WERI-Rb-1 (cell line): ENCODE results near the gene ATP2B2.

Experiments
- DNase-seq: peaks from one replicate; pipeline ENCODE4 v3.0.0-alpha.2; 2020
- H3K27ac ChIP-seq: fragments of 250-450 bp; sonication (Bioruptor Pico); 2 replicates; pipeline ENCODE4 v1.5.1; 2020; ENCODE audit warnings: mild to moderate bottlenecking, moderate library complexity
- H3K27me3 ChIP-seq: fragments of 250-450 bp; sonication (Bioruptor Pico); 2 replicates; pipeline ENCODE4 v1.5.1; 2021; ENCODE audit warnings: mild to moderate bottlenecking, low read depth, moderate library complexity; ENCODE audit not compliant: insufficient read depth, severe bottlenecking
- H3K36me3 ChIP-seq: fragments of 250-450 bp; sonication (Bioruptor Pico); 2 replicates; pipeline ENCODE4 v1.5.1; 2020; ENCODE audit warnings: mild to moderate bottlenecking, moderate library complexity
- H3K4me3 ChIP-seq: 2 replicates; pipeline ENCODE4 v1.5.1; 2011; ENCODE audit warnings: low read depth, mild to moderate bottlenecking, control low read depth, low read length
- H3K9me3 ChIP-seq: fragments of 250-450 bp; sonication (Bioruptor Pico); 2 replicates; pipeline ENCODE4 v1.5.1; 2021; ENCODE audit warnings: mild to moderate bottlenecking, moderate library complexity; ENCODE audit not compliant: severe bottlenecking
- TF ChIP-seq, protein P1 (sequence below): IDR thresholded peaks from 2 replicates; pipeline ENCODE4 v1.5.1; 2011; ENCODE audit warnings: low read depth, mild to moderate bottlenecking, control low read depth, inconsistent platforms, low read length

Gene ATP2B2

DNA sequence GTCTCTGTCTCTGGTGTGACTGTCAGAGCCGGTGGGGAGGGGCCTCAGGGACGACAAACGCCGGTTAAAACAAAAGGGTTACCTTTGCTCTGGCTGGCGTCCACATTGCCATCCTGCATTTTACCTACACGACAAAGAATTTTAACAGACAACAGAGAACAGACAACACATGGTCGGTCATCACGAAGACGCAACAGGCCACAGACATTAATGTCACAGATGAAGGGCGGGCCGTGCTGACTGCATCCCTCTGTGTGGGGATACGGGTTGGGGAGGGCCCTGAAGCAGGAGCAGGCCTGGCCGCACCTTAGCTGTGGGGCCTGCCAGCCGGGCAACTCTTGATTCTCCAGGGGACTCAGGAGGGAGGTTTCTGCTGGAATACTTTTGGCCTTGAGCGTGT, 126.2 kb downstream of the ATP2B2 start:
- Histone ChIP-seq H3K27ac (no peak overlapping the region), H3K9me3 (no peaks in the 10 kb centered on the region), H3K4me3 (no peak overlapping the region), H3K36me3 (no peaks in the 10 kb centered on the region), H3K27me3 (no peaks in the 10 kb centered on the region)
- TF ChIP-seq, protein P1, sequence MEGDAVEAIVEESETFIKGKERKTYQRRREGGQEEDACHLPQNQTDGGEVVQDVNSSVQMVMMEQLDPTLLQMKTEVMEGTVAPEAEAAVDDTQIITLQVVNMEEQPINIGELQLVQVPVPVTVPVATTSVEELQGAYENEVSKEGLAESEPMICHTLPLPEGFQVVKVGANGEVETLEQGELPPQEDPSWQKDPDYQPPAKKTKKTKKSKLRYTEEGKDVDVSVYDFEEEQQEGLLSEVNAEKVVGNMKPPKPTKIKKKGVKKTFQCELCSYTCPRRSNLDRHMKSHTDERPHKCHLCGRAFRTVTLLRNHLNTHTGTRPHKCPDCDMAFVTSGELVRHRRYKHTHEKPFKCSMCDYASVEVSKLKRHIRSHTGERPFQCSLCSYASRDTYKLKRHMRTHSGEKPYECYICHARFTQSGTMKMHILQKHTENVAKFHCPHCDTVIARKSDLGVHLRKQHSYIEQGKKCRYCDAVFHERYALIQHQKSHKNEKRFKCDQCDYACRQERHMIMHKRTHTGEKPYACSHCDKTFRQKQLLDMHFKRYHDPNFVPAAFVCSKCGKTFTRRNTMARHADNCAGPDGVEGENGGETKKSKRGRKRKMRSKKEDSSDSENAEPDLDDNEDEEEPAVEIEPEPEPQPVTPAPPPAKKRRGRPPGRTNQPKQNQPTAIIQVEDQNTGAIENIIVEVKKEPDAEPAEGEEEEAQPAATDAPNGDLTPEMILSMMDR = no peak
- no peak for DNase-seq

- no peaks in the 10 kb centered on the region for H3K27me3 ChIP-seq
- no peak for DNase-seq
- TF ChIP-seq, protein P1 = no peak
- no peak overlapping the region for H3K27ac ChIP-seq
- no peaks in the 10 kb centered on the region for H3K9me3 ChIP-seq
- no peak overlapping the region for H3K4me3 ChIP-seq
- H3K36me3 ChIP-seq = no peaks in the 10 kb centered on the region
These were observed 126.6 kb downstream of the ATP2B2 start for GRCh38 chr3:10378742-10379141.

DNA sequence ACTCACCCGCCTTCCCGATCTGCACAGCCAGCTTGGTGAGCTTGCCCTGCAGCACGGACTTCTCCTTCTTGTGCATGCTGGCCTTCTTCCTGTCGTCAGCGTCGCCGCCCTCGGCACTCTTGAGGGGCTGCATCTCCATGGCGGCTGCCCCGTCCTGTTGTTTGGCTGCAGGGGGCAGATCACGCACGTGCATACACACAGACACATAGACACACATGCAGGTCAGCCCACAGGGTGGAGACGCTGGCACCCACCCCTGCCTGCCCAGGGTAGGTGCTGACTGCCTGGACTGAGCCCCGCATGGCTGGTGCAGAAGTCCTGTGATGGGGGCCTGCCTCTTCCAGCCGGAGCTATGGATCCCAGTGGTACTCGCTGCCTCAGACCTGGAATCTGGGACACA, 127.1 kb downstream of the ATP2B2 start:
- no peak overlapping the region for H3K4me3 ChIP-seq
- H3K36me3 ChIP-seq = no peaks in the 10 kb centered on the region
- no peaks in the 10 kb centered on the region for H3K9me3 ChIP-seq
- H3K27ac ChIP-seq = no peak overlapping the region
- no peak for DNase-seq
- TF ChIP-seq, protein P1 = no peak
- H3K27me3 ChIP-seq = no peaks in the 10 kb centered on the region

DNA sequence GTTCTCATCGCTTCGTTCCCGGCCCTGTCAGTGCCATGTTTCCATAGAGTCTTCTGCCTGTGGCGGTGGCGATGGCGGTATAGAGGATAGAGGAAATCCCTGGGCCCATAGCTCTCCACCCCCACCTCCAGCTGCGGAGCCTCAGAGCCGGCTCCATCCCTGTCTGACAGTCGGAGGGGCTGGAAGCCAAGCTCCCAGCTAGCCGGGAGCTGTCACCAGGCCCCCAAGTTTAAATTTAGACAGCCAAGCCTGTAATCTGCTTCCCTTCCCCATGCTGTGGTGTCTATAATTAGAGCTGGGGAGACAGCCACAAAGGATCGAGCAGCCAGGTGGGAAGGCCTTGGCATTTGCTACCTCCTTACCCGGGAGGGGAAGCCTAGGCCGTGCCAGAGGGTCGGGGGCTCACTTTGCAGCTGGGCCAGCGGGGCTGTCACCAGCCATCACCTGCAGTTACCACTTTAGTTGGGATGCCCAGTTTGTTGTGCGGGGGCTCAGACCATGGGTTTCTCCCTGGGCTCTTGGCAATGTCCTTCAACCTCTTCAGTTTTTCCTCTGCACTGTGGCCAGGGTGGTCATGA, 128.1 kb downstream of the ATP2B2 start:
- no peaks in the 10 kb centered on the region for H3K36me3 ChIP-seq
- H3K9me3 ChIP-seq = no peaks in the 10 kb centered on the region
- DNase-seq = peak; percentile 26
- H3K27me3 ChIP-seq = no peaks in the 10 kb centered on the region
- H3K27ac ChIP-seq = no peak overlapping the region
- TF ChIP-seq, protein P1 = no peak
- no peak overlapping the region for H3K4me3 ChIP-seq

DNA sequence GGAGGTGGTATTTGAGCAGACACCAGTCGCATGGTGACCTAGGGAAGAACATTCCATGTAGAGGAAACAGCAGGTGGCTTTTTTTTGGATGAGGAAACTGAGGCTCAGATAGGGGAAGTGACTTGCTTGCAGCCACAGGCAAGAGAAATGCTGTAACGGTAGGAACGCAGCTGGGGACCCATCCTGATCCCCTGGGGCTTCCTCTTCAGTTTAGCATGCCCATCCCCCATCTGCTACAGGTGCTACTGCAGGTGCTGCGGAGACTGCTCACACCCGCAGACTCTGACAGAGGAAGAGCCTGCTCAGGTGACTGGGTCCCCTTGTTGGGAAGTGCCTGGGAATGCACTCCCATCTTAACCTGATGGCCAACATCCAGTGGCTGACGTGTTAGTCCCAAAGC, 129.0 kb downstream of the ATP2B2 start:
- TF ChIP-seq, protein P1 = no peak
- Histone ChIP-seq H3K4me3 (no peak overlapping the region), H3K9me3 (no peaks in the 10 kb centered on the region), H3K27ac (no peak overlapping the region), H3K27me3 (no peaks in the 10 kb centered on the region), H3K36me3 (no peaks in the 10 kb centered on the region)
- DNase-seq = no peak
